Stimulated activated naive CD8-positive, alpha-beta T cell treated with anti-CD3 and anti-CD28 coated beads, Interleukin-15, amount 100 ng/mL, for 72 hours (primary cell): ENCODE measurements around the gene CCDC9.
"Not testable (repeated sequence)": the region's sequence is repeated elsewhere in the genome, so short reads cannot be mapped to it uniquely, and the experiment has no call there.

ENCODE experiments used
- ATAC-seq: fragments of 150-1000 bp; cut with Tn5 transposase; 2 replicates; pipeline ENCODE4 v1.10.0; 2021; ENCODE audit warnings: mild to moderate bottlenecking, moderate library complexity
- DNase-seq, 2 donors: peaks; one replicate each; pipeline ENCODE4 v3.0.0; 2021 to 2022
- H3K27ac Mint-ChIP-seq, 2 donors: one replicate each; pipeline ENCODE4 v1.8.0; 2022; ENCODE audit warnings: mild to moderate bottlenecking in 2 of 2, mixed read lengths in 2 of 2, moderate library complexity in 2 of 2
- H3K27me3 Mint-ChIP-seq: one replicate; pipeline ENCODE4 v1.8.0; 2022; ENCODE audit warnings: mixed read lengths
- H3K4me1 Mint-ChIP-seq: one replicate; pipeline ENCODE4 v1.8.0; 2022; ENCODE audit warnings: mild to moderate bottlenecking, mixed read lengths
- H3K4me3 Mint-ChIP-seq, 2 donors: one replicate each; pipeline ENCODE4 v1.8.0; 2022; ENCODE audit warnings: mild to moderate bottlenecking in 2 of 2, mixed read lengths in 2 of 2, moderate library complexity in 1 of 2
- H3K9me3 Mint-ChIP-seq, 2 donors: one replicate each; pipeline ENCODE4 v1.8.0; 2022; ENCODE audit warnings: mixed read lengths in 2 of 2

CCDC9 gene

GRCh38 chr19:47243776-47244547 lies 12.4 kb upstream of the CCDC9 start:
- peak; percentile 98 to 100 for DNase-seq
- Mint-ChIP-seq H3K9me3 (no peaks in the 10 kb centered on the region), H3K4me3 (peak overlapping the region; percentile 90 to 97), H3K27ac (peak overlapping the region; percentile 99 to 100), H3K27me3 (peaks cover 3% of the 10 kb centered on the region), H3K4me1 (peaks cover 10% of the 10 kb centered on the region)
- ATAC-seq: peak; percentile 84

GRCh38 chr19:47247308-47247990 lies 8.9 kb upstream of the CCDC9 start:
- Mint-ChIP-seq H3K27me3 (no peaks in the 10 kb centered on the region), H3K9me3 (no peaks in the 10 kb centered on the region), H3K27ac (no peak overlapping the region), H3K4me1 (peaks cover 13% of the 10 kb centered on the region), H3K4me3 (peak overlapping the region in 1 of 2 donors; percentile 37)
- no peak for ATAC-seq
- peak; percentile 75 to 81 for DNase-seq

DNA sequence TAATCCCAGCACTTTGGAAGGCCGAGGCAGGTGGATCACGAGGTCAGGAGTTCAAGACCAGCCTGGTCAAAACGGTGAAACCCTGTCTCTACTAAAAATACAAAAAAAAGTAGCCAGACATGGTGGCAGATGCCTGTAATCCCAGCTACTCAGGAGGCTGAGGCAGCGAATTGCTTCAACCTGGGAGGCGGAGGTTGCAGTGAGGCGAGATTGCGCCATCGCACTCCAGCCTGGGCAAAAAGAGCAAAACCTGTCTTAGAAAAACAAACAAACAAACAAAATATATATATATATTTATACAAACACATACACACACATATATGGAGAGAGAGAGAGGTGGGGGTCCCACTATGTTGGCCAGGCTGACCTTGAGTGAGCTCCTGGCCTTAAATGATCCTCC lies 3.3 kb upstream of the CCDC9 start:
- H3K4me3 Mint-ChIP-seq, H3K27me3 Mint-ChIP-seq, DNase-seq, H3K9me3 Mint-ChIP-seq, ATAC-seq, H3K27ac Mint-ChIP-seq: not testable (repeated sequence)
- peaks cover 25% of the 10 kb centered on the region for H3K4me1 Mint-ChIP-seq

- no peak for DNase-seq
- Mint-ChIP-seq H3K4me1 (peaks cover 30% of the 10 kb centered on the region), H3K9me3 (no peaks in the 10 kb centered on the region), H3K27me3 (no peaks in the 10 kb centered on the region), H3K27ac (no peak overlapping the region), H3K4me3 (no peak overlapping the region)
- no peak for ATAC-seq
Observed at GRCh38 chr19:47253467-47253881, 2.9 kb upstream of the CCDC9 start.

DNA sequence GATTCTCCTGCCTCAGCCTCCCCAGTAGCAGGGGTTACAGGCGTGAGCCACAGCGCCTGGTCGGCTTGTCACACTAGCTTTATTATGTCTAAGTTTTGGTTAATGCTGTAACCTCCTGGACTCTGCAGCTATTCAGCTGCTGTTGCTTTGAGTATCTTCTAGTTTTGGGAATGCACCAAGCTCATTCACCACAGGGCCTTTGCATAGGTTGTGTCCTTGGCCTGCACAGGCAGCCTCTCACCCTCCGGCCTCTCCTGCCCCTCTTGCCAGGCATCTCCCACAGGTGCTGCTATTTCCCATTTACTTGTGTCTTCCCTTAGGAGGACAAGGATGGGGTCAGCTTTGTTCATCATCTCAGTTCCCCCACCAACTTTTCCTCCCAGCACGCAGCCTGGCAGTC lies 2.4 kb upstream of the CCDC9 start:
- Mint-ChIP-seq H3K4me3 (no peak overlapping the region), H3K27ac (peak overlapping the region in 1 of 2 donors; percentile 67), H3K9me3 (no peaks in the 10 kb centered on the region)

DNA sequence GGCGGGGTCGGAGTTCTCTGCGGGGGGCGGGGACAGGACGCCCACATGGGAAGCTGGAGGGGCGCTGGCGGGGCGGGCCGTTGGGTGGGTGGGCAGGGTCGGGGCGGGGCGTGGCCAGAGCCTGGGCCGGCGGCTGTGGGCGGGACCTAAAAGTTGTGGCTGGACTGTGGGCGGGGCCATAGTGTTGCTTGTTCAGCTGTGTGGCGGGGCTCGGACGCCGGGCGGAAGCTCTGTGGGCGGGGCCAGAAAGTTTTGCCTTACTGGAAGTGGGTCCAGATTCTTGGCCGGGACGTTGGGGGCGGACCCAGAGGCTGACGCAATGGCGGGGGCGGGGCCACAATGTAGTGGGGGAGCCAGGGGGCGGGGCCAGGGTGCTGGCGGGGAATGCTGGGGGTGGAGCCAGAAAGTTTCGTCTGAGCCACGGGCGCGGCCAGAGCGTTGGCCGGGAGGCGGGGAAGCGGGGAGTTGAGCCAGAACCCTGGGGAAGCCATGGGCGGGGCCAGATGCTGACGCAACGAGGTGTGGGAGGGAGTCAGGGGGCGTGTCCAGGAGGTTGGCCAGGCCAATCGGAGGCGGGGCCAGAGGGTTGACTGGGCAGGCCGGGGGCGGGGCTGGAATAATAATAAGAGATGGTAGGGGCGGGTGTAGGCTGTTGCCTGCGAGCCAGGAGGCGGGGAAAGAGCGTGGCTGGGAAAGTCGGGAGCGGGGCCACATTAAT lies 527 bp downstream of the CCDC9 start:
- Mint-ChIP-seq H3K27me3 (no peaks in the 10 kb centered on the region), H3K9me3 (no peaks in the 10 kb centered on the region), H3K4me3 (peak overlapping the region; percentile 87 to 95), H3K4me1 (peaks cover 50% of the 10 kb centered on the region), H3K27ac (peak overlapping the region; percentile 95 to 98)
- DNase-seq (peak; percentile 100), ATAC-seq (peak; percentile 89)

More for the DNA sequence above, 2.4 kb upstream of the CCDC9 start:
- ATAC-seq (no peak), DNase-seq (no peak)
- peaks cover 35% of the 10 kb centered on the region for H3K4me1 Mint-ChIP-seq
- no peaks in the 10 kb centered on the region for H3K27me3 Mint-ChIP-seq

GRCh38 chr19:47257411-47258169 lies 1.3 kb downstream of the CCDC9 start:
- Mint-ChIP-seq H3K27me3 (no peaks in the 10 kb centered on the region), H3K4me1 (peaks cover 50% of the 10 kb centered on the region), H3K9me3 (no peaks in the 10 kb centered on the region), H3K4me3 (peak overlapping the region; percentile 87 to 95), H3K27ac (peak overlapping the region; percentile 95 to 98)
- ATAC-seq (peak; percentile 16), DNase-seq (no peak)

DNA sequence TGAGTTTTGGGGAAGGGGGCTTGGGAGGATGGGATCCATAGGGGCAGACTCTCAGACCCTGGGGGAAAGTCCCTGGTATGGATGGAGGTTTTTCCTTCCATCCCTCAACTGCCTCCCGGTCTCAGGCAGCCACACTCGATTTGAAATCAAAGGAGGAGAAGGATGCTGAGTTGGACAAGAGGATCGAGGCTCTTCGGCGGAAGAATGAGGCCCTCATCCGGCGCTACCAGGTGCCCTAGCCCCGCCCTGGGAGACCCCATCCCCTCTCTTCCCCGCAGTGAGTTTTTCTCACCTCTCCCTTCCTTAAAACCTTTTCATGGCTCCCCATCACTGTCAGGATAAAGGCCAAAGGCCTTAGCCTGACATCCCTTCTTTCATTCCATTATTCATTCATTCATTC lies 2.1 kb downstream of the CCDC9 start:
- no peaks in the 10 kb centered on the region for H3K27me3 Mint-ChIP-seq
- peaks cover 50% of the 10 kb centered on the region for H3K4me1 Mint-ChIP-seq
- DNase-seq: no peak
- H3K4me3 Mint-ChIP-seq: peak overlapping the region; percentile 71 to 87
- peak overlapping the region; percentile 68 to 75 for H3K27ac Mint-ChIP-seq
- ATAC-seq: no peak
- no peaks in the 10 kb centered on the region for H3K9me3 Mint-ChIP-seq

- peak overlapping the region in 1 of 2 donors; percentile 68 for H3K27ac Mint-ChIP-seq
- H3K9me3 Mint-ChIP-seq: no peaks in the 10 kb centered on the region
- no peaks in the 10 kb centered on the region for H3K27me3 Mint-ChIP-seq
- ATAC-seq (no peak), DNase-seq (no peak)
- H3K4me1 Mint-ChIP-seq: peaks cover 50% of the 10 kb centered on the region
- peak overlapping the region in 1 of 2 donors; percentile 71 for H3K4me3 Mint-ChIP-seq
Observed at GRCh38 chr19:47258895-47259555, 2.7 kb downstream of the CCDC9 start.

DNA sequence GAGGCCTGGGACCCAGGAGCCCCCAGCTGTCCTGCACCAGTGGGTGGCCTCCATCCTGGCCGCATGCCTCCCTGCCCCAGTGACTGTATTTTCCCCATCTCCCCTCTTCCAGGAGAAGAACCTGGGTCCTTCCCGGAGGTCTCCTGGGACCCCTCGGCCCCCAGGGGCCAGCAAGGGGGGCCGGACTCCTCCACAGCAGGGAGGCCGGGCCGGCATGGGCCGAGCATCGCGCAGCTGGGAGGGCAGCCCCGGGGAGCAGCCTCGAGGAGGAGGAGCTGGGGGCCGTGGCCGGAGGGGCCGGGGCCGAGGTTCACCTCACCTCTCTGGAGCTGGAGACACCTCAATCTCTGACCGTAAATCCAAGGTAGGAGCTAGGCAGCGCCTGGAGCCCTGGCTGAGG lies 4.2 kb downstream of the CCDC9 start:
- DNase-seq (no peak), ATAC-seq (no peak)
- Mint-ChIP-seq H3K4me1 (peaks cover 50% of the 10 kb centered on the region), H3K4me3 (no peak overlapping the region), H3K27me3 (no peaks in the 10 kb centered on the region), H3K9me3 (no peaks in the 10 kb centered on the region), H3K27ac (no peak overlapping the region)

GRCh38 chr19:47261946-47262793 lies 5.8 kb downstream of the CCDC9 start:
- DNase-seq, H3K27me3 Mint-ChIP-seq, H3K4me3 Mint-ChIP-seq, ATAC-seq, H3K9me3 Mint-ChIP-seq: not testable (repeated sequence)
- Mint-ChIP-seq H3K27ac (peak overlapping the region in 1 of 2 donors; percentile 23), H3K4me1 (peaks cover 39% of the 10 kb centered on the region)

DNA sequence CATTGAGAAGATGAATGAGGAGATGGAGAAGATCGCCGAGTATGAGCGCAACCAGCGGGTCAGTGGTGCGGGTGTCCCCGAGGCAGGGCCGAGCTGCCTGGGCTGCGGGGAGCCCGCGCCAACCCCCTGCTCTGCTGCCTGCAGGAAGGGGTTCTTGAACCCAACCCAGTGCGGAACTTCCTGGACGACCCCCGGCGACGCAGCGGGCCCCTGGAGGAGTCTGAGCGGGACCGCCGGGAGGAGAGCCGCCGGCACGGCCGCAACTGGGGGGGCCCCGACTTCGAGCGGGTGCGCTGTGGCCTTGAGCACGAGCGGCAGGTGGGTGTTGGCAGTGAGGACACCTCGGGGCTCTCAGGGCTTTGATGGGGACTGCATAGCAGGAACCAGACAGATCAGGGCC lies 8.3 kb downstream of the CCDC9 start:
- Mint-ChIP-seq H3K4me3 (no peak overlapping the region), H3K9me3 (no peaks in the 10 kb centered on the region), H3K27ac (no peak overlapping the region), H3K4me1 (peaks cover 15% of the 10 kb centered on the region), H3K27me3 (no peaks in the 10 kb centered on the region)
- peak; percentile 39 for ATAC-seq
- no peak for DNase-seq

GRCh38 chr19:47266401-47266941 lies 10.1 kb downstream of the CCDC9 start:
- no peak for DNase-seq
- no peak for ATAC-seq
- Mint-ChIP-seq H3K9me3 (no peaks in the 10 kb centered on the region), H3K4me1 (peaks cover 8% of the 10 kb centered on the region), H3K27me3 (no peaks in the 10 kb centered on the region), H3K4me3 (no peak overlapping the region), H3K27ac (no peak overlapping the region)

DNA sequence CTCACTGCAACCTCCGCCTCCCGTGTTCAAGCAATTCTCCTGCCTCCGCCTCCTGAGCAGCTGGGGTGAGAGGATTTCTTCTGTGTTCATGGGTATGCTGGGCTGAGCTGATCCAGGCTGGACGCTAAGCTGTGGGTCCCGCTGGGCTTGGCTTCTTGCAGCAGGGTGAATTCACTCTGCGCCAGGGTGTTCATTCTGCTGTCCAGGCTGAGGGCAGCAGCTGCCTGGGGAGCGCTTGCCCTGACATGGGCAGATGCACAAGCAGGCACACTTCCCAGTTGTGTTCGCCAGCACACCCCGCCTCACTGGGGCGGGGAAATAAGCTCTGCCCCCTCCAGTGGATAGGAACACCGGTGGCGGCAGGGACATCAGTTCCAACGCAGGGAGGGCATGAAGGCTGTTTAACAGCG lies 11.0 kb downstream of the CCDC9 start:
- Mint-ChIP-seq H3K27me3 (no peaks in the 10 kb centered on the region), H3K4me3 (no peak overlapping the region), H3K4me1 (peaks cover 14% of the 10 kb centered on the region), H3K27ac (no peak overlapping the region), H3K9me3 (no peaks in the 10 kb centered on the region)
- DNase-seq: no peak
- ATAC-seq: no peak
